GM20000 (cell line): ENCODE measurements around the gene RESF1.
"Not testable (repeated sequence)": the region's sequence is repeated elsewhere in the genome, so short reads cannot be mapped to it uniquely, and the experiment has no call there.

Experiments used
- DNase-seq: peaks from one replicate; pipeline ENCODE4 v3.0.0; 2012; ENCODE audit warnings: low spot score
- TF ChIP-seq, protein P1 (sequence below): IDR thresholded peaks from 2 replicates; pipeline ENCODE4 v1.5.1; 2012; ENCODE audit warnings: mild to moderate bottlenecking, control low read depth; ENCODE audit errors: extremely low read depth, missing control alignments

The RESF1 gene

GRCh38 chr12:31931796-31932715 lies 27.2 kb upstream of the RESF1 start:
- DNase-seq: no peak
- TF ChIP-seq, protein P1, sequence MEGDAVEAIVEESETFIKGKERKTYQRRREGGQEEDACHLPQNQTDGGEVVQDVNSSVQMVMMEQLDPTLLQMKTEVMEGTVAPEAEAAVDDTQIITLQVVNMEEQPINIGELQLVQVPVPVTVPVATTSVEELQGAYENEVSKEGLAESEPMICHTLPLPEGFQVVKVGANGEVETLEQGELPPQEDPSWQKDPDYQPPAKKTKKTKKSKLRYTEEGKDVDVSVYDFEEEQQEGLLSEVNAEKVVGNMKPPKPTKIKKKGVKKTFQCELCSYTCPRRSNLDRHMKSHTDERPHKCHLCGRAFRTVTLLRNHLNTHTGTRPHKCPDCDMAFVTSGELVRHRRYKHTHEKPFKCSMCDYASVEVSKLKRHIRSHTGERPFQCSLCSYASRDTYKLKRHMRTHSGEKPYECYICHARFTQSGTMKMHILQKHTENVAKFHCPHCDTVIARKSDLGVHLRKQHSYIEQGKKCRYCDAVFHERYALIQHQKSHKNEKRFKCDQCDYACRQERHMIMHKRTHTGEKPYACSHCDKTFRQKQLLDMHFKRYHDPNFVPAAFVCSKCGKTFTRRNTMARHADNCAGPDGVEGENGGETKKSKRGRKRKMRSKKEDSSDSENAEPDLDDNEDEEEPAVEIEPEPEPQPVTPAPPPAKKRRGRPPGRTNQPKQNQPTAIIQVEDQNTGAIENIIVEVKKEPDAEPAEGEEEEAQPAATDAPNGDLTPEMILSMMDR: no peak

DNA sequence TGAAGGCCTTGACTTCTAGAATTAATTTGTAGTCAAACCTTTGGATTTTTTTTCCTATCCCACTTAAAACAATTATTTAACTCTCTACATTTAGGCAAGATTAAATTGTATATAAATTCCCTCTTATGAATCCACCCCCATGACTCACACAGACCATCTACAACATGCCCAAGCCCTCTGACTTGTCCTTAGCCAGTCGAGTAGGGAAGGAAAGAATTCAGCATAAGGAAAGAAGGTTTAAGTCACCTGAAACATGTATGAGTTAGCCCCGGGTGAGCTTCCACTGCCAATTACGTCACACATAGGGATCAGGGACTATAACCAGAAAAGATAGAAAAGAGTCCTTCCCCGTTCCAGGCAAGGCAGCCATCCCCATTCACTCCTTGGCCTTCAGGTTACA lies 14.9 kb upstream of the RESF1 start:
- DNase-seq: no peak
- TF ChIP-seq, protein P1: no peak

GRCh38 chr12:31947971-31948370 lies 11.2 kb upstream of the RESF1 start:
- DNase-seq: no peak
- TF ChIP-seq, protein P1: no peak

GRCh38 chr12:31948697-31949359 lies 10.4 kb upstream of the RESF1 start:
- DNase-seq: not testable (repeated sequence)

GRCh38 chr12:31950088-31950487 lies 9.1 kb upstream of the RESF1 start:
- TF ChIP-seq, protein P1: no peak
- DNase-seq: no peak

- DNase-seq: no peak
- TF ChIP-seq, protein P1: no peak
These were observed 8.7 kb upstream of the RESF1 start for GRCh38 chr12:31950492-31950891.

GRCh38 chr12:31951008-31951407 lies 8.2 kb upstream of the RESF1 start:
- TF ChIP-seq, protein P1: no peak

More at GRCh38 chr12:31951008-31951407, 8.2 kb upstream of the RESF1 start:
- no peak for DNase-seq
